Ovary (tissue), 9 donors: ENCODE measurements around the gene CACNG4. TPM values are rescaled to one million over a fixed set of nuclear protein-coding genes. Genes with fewer than 3 reads are reported as not detected.

ENCODE experiments used
- DNase-seq, 5 donors: peaks; one replicate each; pipeline ENCODE4 v3.0.0-alpha.2; 2019 to 2020
- H3K27ac ChIP-seq, 2 donors: fragments of 200-600 bp; one replicate each; pipeline versions ENCODE4 v1.5.1 to v1.8.0; 2019 to 2022
- H3K27me3 ChIP-seq: fragments of 200-600 bp; one replicate; pipeline ENCODE4 v1.8.0; 2022
- H3K36me3 ChIP-seq: fragments of 200-600 bp; sonication (generic); one replicate; pipeline ENCODE4 v1.5.1; 2019
- H3K4me1 ChIP-seq: one replicate; pipeline ENCODE4 v1.8.1; 2013; ENCODE audit warnings: mild to moderate bottlenecking, moderate library complexity; ENCODE audit not compliant: insufficient read depth
- H3K4me3 ChIP-seq: fragments of 200-600 bp; sonication (generic); one replicate; pipeline ENCODE4 v1.5.1; 2017
- H3K9me3 ChIP-seq, 2 donors: fragments of 200-600 bp in 1 of 2; sonication (generic) in 1 of 2; one replicate each; pipeline versions ENCODE4 v1.5.1 to v1.8.1; 2013 to 2019; ENCODE audit warnings: mild to moderate bottlenecking in 1 of 2, moderate library complexity in 1 of 2
- CTCF ChIP-seq, 3 donors: fragments of 450-650 bp in 2 of 3; fragments of 200-600 bp in 1 of 3; IDR thresholded peaks; one replicate each; pipeline versions ENCODE4 v1.5.1 to v1.8.0; 2016 to 2022; ENCODE audit warnings: antibody characterized with exemption in 3 of 3, mild to moderate bottlenecking in 1 of 3
- EP300 ChIP-seq: sonication (generic); formaldehyde crosslinking; IDR thresholded peaks from one replicate; pipeline ENCODE4 v1.6.1; 2017; ENCODE audit warnings: antibody characterized with exemption
- POLR2A ChIP-seq: fragments of 450-650 bp; IDR thresholded peaks from one replicate; pipeline ENCODE4 v1.6.1; 2017; ENCODE audit warnings: antibody characterized with exemption, mild to moderate bottlenecking, moderate library complexity
- WGBS, 3 donors: extraction: QIAGEN DNeasy Blood & Tissue Kit in 1 of 3; methylation state at CpG; one replicate each; pipeline versions ENCODE4 v1.1.5 to v1.1.7; 2013 to 2017; 5-methylcytosine and 5-hydroxymethylcytosine counted together
- intact Hi-C, 4 donors: fragments of 100-400 bp; cut with DNase I; formaldehyde crosslinking; loops; one replicate each; pipeline versions ENCODE4 v1.11.0 to v1.15.1; 2022 to 2023
- polyA plus RNA-seq, 2 donors: library from polyadenylated mRNA; stranded (reverse); fragments of 200-250 nt in 1 of 2; fragments of 350-450 nt in 1 of 2; fragmentation: Illumina TruSeq in 1 of 2; extraction: RNeasy Lipid Tissue Mini Kit (QIAGEN cat#74804) in 1 of 2; gene quantifications; one replicate each; pipeline ENCODE4 v1.2.3, GENCODE V29; 2013 to 2014
- total RNA-seq, 7 donors: library from RNA; depleted of rRNA in 2 of 7; stranded (reverse); fragments of >200 nt in 2 of 7; fragmentation: NEBNext Ultra II Directional in 3 of 7; extraction: Animal tissue kit (Norgen Biotek cat#: 25700) in 3 of 7; gene quantifications; one replicate each; pipeline versions ENCODE4 v1.1.0 to v1.2.4, GENCODE V29; 2016 to 2023
- donor health status: DM: no; HTN: no; CAD: no; lungs with moderate emphysema.
- donor health status: DM: no; HTN: no; CAD: no.
- donor health status: Bipolar disorder and iron deficiency.
- donor health status: DM: yes; HTN: yes; CAD: no.
- donor health status: DM: no; HTN: no; CAD: no.
- donor health status: DM: yes; HTN: yes; CAD: no.

CACNG4 gene
- total and polyA plus RNA-seq, 9 donors = 0.02 to 4.9 (median 0.22) TPM; not detected in 2

- Histone ChIP-seq H3K4me3 (no peak overlapping the region), H3K4me1 (no peaks in the 10 kb centered on the region), H3K27me3 (no peaks in the 10 kb centered on the region), H3K36me3 (no peaks in the 10 kb centered on the region), H3K27ac (no peak overlapping the region), H3K9me3 (no peaks in the 10 kb centered on the region)
- intact Hi-C loops = no loop called here
- WGBS, 3 donors = 71 to 85% (median 80%) methylated on average over 9 of the region's 9 CpGs
- DNase-seq = no peak
- no peak for TF ChIP-seq EP300
- TF ChIP-seq CTCF (IDR thresholded peaks at IDR 0.05) = no peak
- TF ChIP-seq POLR2A = no peak
Measured at GRCh38 chr17:66920435-66920834, 44.1 kb upstream of the CACNG4 start.

GRCh38 chr17:66920950-66921349 lies 43.6 kb upstream of the CACNG4 start:
- 63 to 82% (median 72%) methylated on average over 4 of the region's 4 CpGs for WGBS, 3 donors
- no peaks in the 10 kb centered on the region for H3K9me3 ChIP-seq
- intact Hi-C loops = no loop called here
- H3K27me3 ChIP-seq = no peaks in the 10 kb centered on the region
- TF ChIP-seq EP300 (no peak), CTCF (IDR thresholded peaks at IDR 0.05) (no peak), POLR2A (no peak)
- no peaks in the 10 kb centered on the region for H3K4me1 ChIP-seq
- H3K36me3 ChIP-seq = no peaks in the 10 kb centered on the region
- no peak overlapping the region for H3K27ac ChIP-seq
- H3K4me3 ChIP-seq = no peak overlapping the region
- DNase-seq = no peak

- WGBS, 3 donors = 17 to 29% (median 20%) methylated on average over 1 of the region's 1 CpG
- intact Hi-C loops = no loop called here
Measured at GRCh38 chr17:66923886-66924285, 40.6 kb upstream of the CACNG4 start.

GRCh38 chr17:66925811-66926500 lies 38.6 kb upstream of the CACNG4 start:
- no peak overlapping the region for H3K4me3 ChIP-seq
- H3K27me3 ChIP-seq = no peaks in the 10 kb centered on the region
- no peaks in the 10 kb centered on the region for H3K4me1 ChIP-seq
- 66 to 77% (median 70%) methylated on average over 8 of the region's 8 CpGs for WGBS, 3 donors
- H3K36me3 ChIP-seq = no peaks in the 10 kb centered on the region
- DNase-seq = no peak
- no peaks in the 10 kb centered on the region for H3K9me3 ChIP-seq
- intact Hi-C loops = no loop called here
- TF ChIP-seq CTCF (IDR thresholded peaks at IDR 0.05) (no peak), EP300 (no peak), POLR2A (no peak)
- no peak overlapping the region for H3K27ac ChIP-seq

More at GRCh38 chr17:66923886-66924285, 40.6 kb upstream of the CACNG4 start:
- no peaks in the 10 kb centered on the region for H3K4me1 ChIP-seq
- no peaks in the 10 kb centered on the region for H3K36me3 ChIP-seq
- TF ChIP-seq EP300 = no peak
- no peak for TF ChIP-seq CTCF (IDR thresholded peaks at IDR 0.05)
- TF ChIP-seq POLR2A = no peak
- DNase-seq = no peak
- H3K9me3 ChIP-seq = no peaks in the 10 kb centered on the region
- H3K4me3 ChIP-seq = no peak overlapping the region
- H3K27ac ChIP-seq = no peak overlapping the region
- H3K27me3 ChIP-seq = no peaks in the 10 kb centered on the region
